HepG2 (cell line): Measurements from ENCODE around the gene COPS9. TPM values are rescaled to one million over a fixed set of nuclear protein-coding genes. Genes with fewer than 3 reads are reported as not detected.
A peak's percentile ranks its signal among the peaks of the same experiment; 100 is the strongest.

Source experiments
- ATAC-seq: fragments of 200-7000 bp; cut with Tn5 transposase; 3 replicates; pipeline ENCODE4 v1.9.1; 2020; ENCODE audit warnings: mild to moderate bottlenecking, moderate library complexity
- BruUV-seq: library from RNA; stranded (reverse); fragments of 400-500 nt; replicated peaks from 2 replicates; lab custom pipeline; 2021; lab: Mats Ljungman, UMichigan
- CTCF ChIA-PET: fragments of 300-600 bp; formaldehyde crosslinking; extraction: SDS; loops from one replicate; lab custom pipeline; 2021; ENCODE audit warnings: low total read pairs, inconsistent platforms, low intra/inter-chr PET ratio; lab: Yijun Ruan, JAX
- POLR2A ChIA-PET: fragments of 350-600 bp; sonication (Branson Sonifier 250); formaldehyde crosslinking; loops from one replicate; lab custom pipeline; 2020; ENCODE audit warnings: antibody characterized with exemption, inconsistent platforms; lab: Yijun Ruan, JAX
- DNase-seq: peaks from one replicate; pipeline ENCODE4 v3.0.0-alpha.2; 2015; ENCODE audit warnings: low spot score
- FAIRE-seq: peaks from 3 replicates; lab custom pipeline; 2011; peaks lifted over from hg19 to GRCh38; lab: Jason Lieb, UNC
- H2AFZ ChIP-seq: one replicate; pipeline ENCODE4 v1.6.1; 2011; ENCODE audit warnings: low read length, inconsistent platforms
- H3K27ac ChIP-seq: fragments of 300-600 bp; 3 replicates; pipeline ENCODE4 v1.8.0; 2011; ENCODE audit warnings: mixed run types, mild to moderate bottlenecking, mixed read lengths, low read length, inconsistent platforms; ENCODE audit not compliant: insufficient read depth; ENCODE audit errors: extremely low read length
- H3K27me3 ChIP-seq, 2 experiments: fragments of 200-600 bp in 1 of 2; 2 replicates in 1 of 2; 3 replicates in 1 of 2; pipeline versions ENCODE4 v1.6.0 to v1.8.0; 2011; ENCODE audit warnings: low read length in 2 of 2, mild to moderate bottlenecking in 2 of 2, moderate library complexity in 2 of 2, inconsistent platforms in 1 of 2; ENCODE audit not compliant: insufficient read depth in 2 of 2, control insufficient read depth in 1 of 2
- H3K36me3 ChIP-seq, 2 experiments: fragments of 200-600 bp in 1 of 2; replicated peaks in 1 of 2; 2 replicates in 1 of 2; 3 replicates in 1 of 2; pipeline versions ENCODE4 v1.5.1 to v1.8.0; 2011; ENCODE audit warnings: low read length in 2 of 2, inconsistent platforms in 1 of 2; ENCODE audit not compliant: insufficient read depth in 2 of 2, control insufficient read depth in 1 of 2
- H3K4me1 ChIP-seq: 2 replicates; pipeline ENCODE4 v1.5.1; 2012; ENCODE audit warnings: low read length, inconsistent platforms; ENCODE audit not compliant: insufficient read depth
- H3K4me2 ChIP-seq: 2 replicates; pipeline ENCODE4 v1.6.0; 2011; ENCODE audit warnings: low read depth, low read length, inconsistent platforms
- H3K4me3 ChIP-seq, 3 experiments: fragments of 200-600 bp in 1 of 3; sonication (generic), shearing (Covaris generic) in 1 of 3; replicated peaks in 1 of 3; 2 replicates each; pipeline ENCODE4 v1.5.1; 2011 to 2016; ENCODE audit warnings: low read length in 3 of 3, inconsistent platforms in 2 of 3, low read depth in 2 of 3, mild to moderate bottlenecking in 2 of 3, control low read depth in 1 of 3, mixed read lengths in 1 of 3; ENCODE audit not compliant: insufficient read depth in 1 of 3
- H3K79me2 ChIP-seq: one replicate; pipeline ENCODE4 v1.6.1; 2011; ENCODE audit warnings: low read length, inconsistent platforms; ENCODE audit not compliant: insufficient read depth
- H3K9ac ChIP-seq: 2 replicates; pipeline ENCODE4 v1.6.0; 2011; ENCODE audit warnings: mild to moderate bottlenecking, low read depth, low read length, inconsistent platforms; ENCODE audit not compliant: insufficient read depth
- H3K9me3 ChIP-seq: 2 replicates; pipeline ENCODE4 v1.5.1; 2012; ENCODE audit warnings: mild to moderate bottlenecking, low read length
- H4K20me1 ChIP-seq: 2 replicates; pipeline ENCODE4 v1.6.0; 2011; ENCODE audit warnings: inconsistent platforms, mild to moderate bottlenecking, low read length, moderate library complexity; ENCODE audit not compliant: insufficient read depth
- MED13 ChIP-seq: sonication (generic); formaldehyde crosslinking; IDR thresholded peaks from 2 replicates; pipeline ENCODE4 v1.5.0; 2020; ENCODE audit warnings: missing genetic modification reagents
- NCOA1 ChIP-seq: sonication (generic); formaldehyde crosslinking; IDR thresholded peaks from 2 replicates; pipeline ENCODE4 v1.9.0; 2021; ENCODE audit warnings: missing genetic modification reagents
- SNAPC2 ChIP-seq: sonication (generic); formaldehyde crosslinking; IDR thresholded peaks from 2 replicates; pipeline ENCODE4 v1.8.1; 2022; ENCODE audit warnings: mild to moderate bottlenecking, missing genetic modification reagents
- ZNF263 ChIP-seq: sonication (generic); formaldehyde crosslinking; IDR thresholded peaks from 2 replicates; pipeline ENCODE4 v1.4.0; 2020; ENCODE audit warnings: missing genetic modification reagents
- ZNF644 ChIP-seq: IDR thresholded peaks from 2 replicates; pipeline ENCODE4 v1.6.1; 2016; ENCODE audit warnings: low read depth
- ZNF737 ChIP-seq: sonication (generic); formaldehyde crosslinking; IDR thresholded peaks from 2 replicates; pipeline ENCODE4 v1.5.0; 2020; ENCODE audit warnings: missing genetic modification reagents, mild to moderate bottlenecking, borderline replicate concordance
- WGBS: methylation state at CpG from one replicate; pipeline ENCODE4 v1.1.6; 2017; ENCODE audit warnings: low lambda C conversion rate; 5-methylcytosine and 5-hydroxymethylcytosine counted together
- in situ Hi-C: cut with HindIII; loops from 2 replicates; pipeline ENCODE4 v1.10.0; 2017; ENCODE audit warnings: low pct_unique_long_range_greater_than_20kb; ENCODE audit not compliant: extremely low pct_ligation_motif_present
- intact Hi-C: fragments of 100-400 bp; cut with micrococcal nuclease; formaldehyde crosslinking; loops from one replicate; pipeline ENCODE4 v1.10.0; 2022; ENCODE audit not compliant: unreplicated experiment
- polyA plus RNA-seq, 8 experiments: library from polyadenylated mRNA; depleted of rRNA in 3 of 8; stranded (reverse) in 7 of 8; unstranded in 1 of 8; fragments of >200 nt; fragmentation: Illumina TruSeq in 4 of 8; extraction: Trizol in 4 of 8; gene quantifications; 2 replicates each; pipeline versions ENCODE4 v1.2.1 to v1.2.3, GENCODE V29; 2011 to 2016; ENCODE audit warnings: low read depth in 4 of 8, missing spikeins in 1 of 8, mixed read lengths in 1 of 8; ENCODE audit not compliant: insufficient read depth in 1 of 8
- total RNA-seq, 5 experiments: library from RNA; depleted of rRNA; stranded (reverse); fragments of >200 nt; fragmentation: Illumina TruSeq; extraction: Trizol; gene quantifications; 2 replicates each; pipeline ENCODE4 v1.2.3, GENCODE V29; 2016; ENCODE audit warnings: low read depth in 1 of 5
- TF ChIP-seq, protein P1 (sequence below): IDR thresholded peaks from 2 replicates; pipeline ENCODE4 v1.6.1; 2016; ENCODE audit warnings: control low read depth
- TF ChIP-seq, protein P2 (sequence below): sonication (generic); formaldehyde crosslinking; IDR thresholded peaks from 2 replicates; pipeline ENCODE4 v1.4.0; 2020; ENCODE audit warnings: missing genetic modification reagents, borderline replicate concordance
- TF ChIP-seq, protein P3 (sequence below): sonication (generic); formaldehyde crosslinking; IDR thresholded peaks from 2 replicates; pipeline ENCODE4 v1.5.1; 2020; ENCODE audit warnings: missing genetic modification reagents, mild to moderate bottlenecking, borderline replicate concordance

COPS9 gene
- total and polyA plus RNA-seq, 2 of the 13 experiments (the other 11 are each of a cell fraction or from before 2014, with no cell fraction given), result 180 to 247 TPM

DNA sequence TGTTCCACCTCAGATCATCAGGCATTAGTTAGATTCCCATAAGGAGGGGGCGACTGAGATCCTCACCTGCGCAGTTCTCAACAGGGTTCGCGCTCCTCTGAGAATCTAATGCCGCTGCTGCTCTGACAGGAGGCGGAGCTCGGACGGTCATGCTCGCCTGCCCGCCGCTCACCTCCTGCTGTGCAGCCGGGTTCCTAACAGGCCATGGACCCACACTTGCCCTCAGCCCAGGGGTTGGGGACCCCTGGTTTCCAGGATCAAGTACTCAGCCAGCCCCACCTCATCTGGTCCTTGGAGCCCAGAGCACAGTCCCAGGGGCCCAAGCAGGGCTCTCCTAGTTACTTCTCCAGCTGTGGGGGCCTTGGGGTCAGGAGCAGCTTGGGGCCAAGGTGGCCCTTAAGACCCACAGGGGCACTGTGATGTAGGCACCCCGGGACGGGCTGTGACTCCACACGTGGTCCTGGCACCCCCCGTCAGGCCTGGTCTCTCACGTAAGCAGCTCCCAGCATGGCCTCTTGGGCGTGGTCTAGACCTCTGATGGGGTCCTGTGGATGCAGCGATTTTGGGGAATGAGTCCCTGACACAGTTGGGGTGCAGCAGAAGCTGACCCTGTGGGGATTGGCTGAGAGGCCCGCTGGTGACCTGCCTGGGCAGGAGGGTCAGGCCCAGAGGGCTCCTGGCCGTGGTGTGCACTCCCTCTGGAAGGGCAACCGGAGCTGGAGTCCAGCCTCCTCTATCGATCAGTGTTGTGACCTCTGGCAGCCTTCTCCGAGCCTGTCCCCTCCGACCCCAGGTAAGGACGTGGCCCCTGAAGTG is 32.6 kb upstream of the COPS9 start:
- WGBS, result 13% methylated on average over 12 of the region's 26 CpGs
- Histone ChIP-seq H3K79me2 (no peaks in the 10 kb centered on the region), H3K27me3 (peaks cover 6 to 72% of the 10 kb centered on the region in 2 experiments; a peak in 4 of 5 replicates), H3K4me2 (no peak overlapping the region), H2AFZ (no peak overlapping the region), H3K9me3 (no peaks in the 10 kb centered on the region), H4K20me1 (no peaks in the 10 kb centered on the region), H3K36me3 (no peaks in the 10 kb centered on the region), H3K9ac (no peak overlapping the region), H3K4me1 (no peaks in the 10 kb centered on the region), H3K27ac (no peak overlapping the region), H3K4me3 (no peak overlapping the region)
- intact Hi-C loops (no loop called here), in situ Hi-C loops (no loop called here)
- ChIA-PET CTCF (no interaction called here), POLR2A (no interaction called here)
- no TSS peak for BruUV-seq
- DNase-seq, result no peak
- peak; percentile 39 for ATAC-seq
- FAIRE-seq, result no peak
- TF ChIP-seq ZNF263 (0 out of 2 replicates have a peak, but pooled peaks have one; percentile 20), MED13 (CRISPR knock-in tag) (no peak)

DNA sequence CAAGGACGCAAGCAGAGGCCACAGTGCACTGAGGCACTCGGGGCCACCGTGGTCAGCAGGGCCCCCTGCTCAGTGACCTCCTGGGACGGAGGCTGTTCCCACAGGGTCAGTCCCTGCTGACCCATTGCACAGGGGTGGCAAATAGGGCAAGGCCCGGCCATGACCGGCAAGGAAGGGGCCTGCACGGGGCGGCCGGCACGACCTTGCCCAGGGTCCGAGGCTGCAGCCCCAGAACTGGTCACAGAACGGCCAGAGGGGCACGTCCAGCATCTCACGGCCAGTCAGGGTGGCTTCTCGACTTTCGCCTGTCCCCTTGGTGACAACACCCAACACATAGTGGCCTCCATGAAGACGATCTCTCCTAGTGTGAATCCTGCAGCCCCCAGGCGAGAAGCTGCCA is 31.9 kb upstream of the COPS9 start:
- no peak for ATAC-seq
- no peak overlapping the region for H2AFZ ChIP-seq
- ChIA-PET POLR2A (no interaction called here), CTCF (no interaction called here)
- no peak for FAIRE-seq
- TF ChIP-seq, protein P1, sequence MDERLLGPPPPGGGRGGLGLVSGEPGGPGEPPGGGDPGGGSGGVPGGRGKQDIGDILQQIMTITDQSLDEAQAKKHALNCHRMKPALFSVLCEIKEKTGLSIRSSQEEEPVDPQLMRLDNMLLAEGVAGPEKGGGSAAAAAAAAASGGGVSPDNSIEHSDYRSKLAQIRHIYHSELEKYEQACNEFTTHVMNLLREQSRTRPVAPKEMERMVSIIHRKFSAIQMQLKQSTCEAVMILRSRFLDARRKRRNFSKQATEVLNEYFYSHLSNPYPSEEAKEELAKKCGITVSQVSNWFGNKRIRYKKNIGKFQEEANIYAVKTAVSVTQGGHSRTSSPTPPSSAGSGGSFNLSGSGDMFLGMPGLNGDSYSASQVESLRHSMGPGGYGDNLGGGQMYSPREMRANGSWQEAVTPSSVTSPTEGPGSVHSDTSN (CRISPR knock-in tag), result no peak
- TF ChIP-seq, protein P2, sequence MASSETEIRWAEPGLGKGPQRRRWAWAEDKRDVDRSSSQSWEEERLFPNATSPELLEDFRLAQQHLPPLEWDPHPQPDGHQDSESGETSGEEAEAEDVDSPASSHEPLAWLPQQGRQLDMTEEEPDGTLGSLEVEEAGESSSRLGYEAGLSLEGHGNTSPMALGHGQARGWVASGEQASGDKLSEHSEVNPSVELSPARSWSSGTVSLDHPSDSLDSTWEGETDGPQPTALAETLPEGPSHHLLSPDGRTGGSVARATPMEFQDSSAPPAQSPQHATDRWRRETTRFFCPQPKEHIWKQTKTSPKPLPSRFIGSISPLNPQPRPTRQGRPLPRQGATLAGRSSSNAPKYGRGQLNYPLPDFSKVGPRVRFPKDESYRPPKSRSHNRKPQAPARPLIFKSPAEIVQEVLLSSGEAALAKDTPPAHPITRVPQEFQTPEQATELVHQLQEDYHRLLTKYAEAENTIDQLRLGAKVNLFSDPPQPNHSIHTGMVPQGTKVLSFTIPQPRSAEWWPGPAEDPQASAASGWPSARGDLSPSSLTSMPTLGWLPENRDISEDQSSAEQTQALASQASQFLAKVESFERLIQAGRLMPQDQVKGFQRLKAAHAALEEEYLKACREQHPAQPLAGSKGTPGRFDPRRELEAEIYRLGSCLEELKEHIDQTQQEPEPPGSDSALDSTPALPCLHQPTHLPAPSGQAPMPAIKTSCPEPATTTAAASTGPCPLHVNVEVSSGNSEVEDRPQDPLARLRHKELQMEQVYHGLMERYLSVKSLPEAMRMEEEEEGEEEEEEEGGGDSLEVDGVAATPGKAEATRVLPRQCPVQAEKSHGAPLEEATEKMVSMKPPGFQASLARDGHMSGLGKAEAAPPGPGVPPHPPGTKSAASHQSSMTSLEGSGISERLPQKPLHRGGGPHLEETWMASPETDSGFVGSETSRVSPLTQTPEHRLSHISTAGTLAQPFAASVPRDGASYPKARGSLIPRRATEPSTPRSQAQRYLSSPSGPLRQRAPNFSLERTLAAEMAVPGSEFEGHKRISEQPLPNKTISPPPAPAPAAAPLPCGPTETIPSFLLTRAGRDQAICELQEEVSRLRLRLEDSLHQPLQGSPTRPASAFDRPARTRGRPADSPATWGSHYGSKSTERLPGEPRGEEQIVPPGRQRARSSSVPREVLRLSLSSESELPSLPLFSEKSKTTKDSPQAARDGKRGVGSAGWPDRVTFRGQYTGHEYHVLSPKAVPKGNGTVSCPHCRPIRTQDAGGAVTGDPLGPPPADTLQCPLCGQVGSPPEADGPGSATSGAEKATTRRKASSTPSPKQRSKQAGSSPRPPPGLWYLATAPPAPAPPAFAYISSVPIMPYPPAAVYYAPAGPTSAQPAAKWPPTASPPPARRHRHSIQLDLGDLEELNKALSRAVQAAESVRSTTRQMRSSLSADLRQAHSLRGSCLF (CRISPR knock-in tag), result no peak
- TF ChIP-seq SNAPC2 (CRISPR knock-in tag) (no peak), ZNF644 (CRISPR knock-in tag) (no peak), NCOA1 (CRISPR knock-in tag) (no peak), ZNF737 (CRISPR knock-in tag) (no peak)
- TF ChIP-seq, protein P3, sequence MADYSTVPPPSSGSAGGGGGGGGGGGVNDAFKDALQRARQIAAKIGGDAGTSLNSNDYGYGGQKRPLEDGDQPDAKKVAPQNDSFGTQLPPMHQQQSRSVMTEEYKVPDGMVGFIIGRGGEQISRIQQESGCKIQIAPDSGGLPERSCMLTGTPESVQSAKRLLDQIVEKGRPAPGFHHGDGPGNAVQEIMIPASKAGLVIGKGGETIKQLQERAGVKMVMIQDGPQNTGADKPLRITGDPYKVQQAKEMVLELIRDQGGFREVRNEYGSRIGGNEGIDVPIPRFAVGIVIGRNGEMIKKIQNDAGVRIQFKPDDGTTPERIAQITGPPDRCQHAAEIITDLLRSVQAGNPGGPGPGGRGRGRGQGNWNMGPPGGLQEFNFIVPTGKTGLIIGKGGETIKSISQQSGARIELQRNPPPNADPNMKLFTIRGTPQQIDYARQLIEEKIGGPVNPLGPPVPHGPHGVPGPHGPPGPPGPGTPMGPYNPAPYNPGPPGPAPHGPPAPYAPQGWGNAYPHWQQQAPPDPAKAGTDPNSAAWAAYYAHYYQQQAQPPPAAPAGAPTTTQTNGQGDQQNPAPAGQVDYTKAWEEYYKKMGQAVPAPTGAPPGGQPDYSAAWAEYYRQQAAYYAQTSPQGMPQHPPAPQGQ (CRISPR knock-in tag), result no peak
- peaks cover 5 to 71% of the 10 kb centered on the region in 2 experiments; a peak in 4 of 5 replicates for H3K27me3 ChIP-seq
- H3K79me2 ChIP-seq, result no peaks in the 10 kb centered on the region
- 51% methylated on average over 5 of the region's 18 CpGs for WGBS
- no peaks in the 10 kb centered on the region for H3K9me3 ChIP-seq
- BruUV-seq, result no TSS peak
- intact Hi-C loops (no loop called here), in situ Hi-C loops (no loop called here)
- no peaks in the 10 kb centered on the region for H3K4me1 ChIP-seq
- no peak overlapping the region for H3K9ac ChIP-seq
- no peak overlapping the region for H3K27ac ChIP-seq
- no peaks in the 10 kb centered on the region for H4K20me1 ChIP-seq
- H3K36me3 ChIP-seq, result no peaks in the 10 kb centered on the region
- H3K4me3 ChIP-seq, result no peak overlapping the region
- no peak overlapping the region for H3K4me2 ChIP-seq
- no peak for DNase-seq
